Fibroblast of peridontal ligament (primary cell): ENCODE data around the gene FBXL20.
"Not testable (repeated sequence)": the region's sequence is repeated elsewhere in the genome, so short reads cannot be mapped to it uniquely, and the experiment has no call there.

ENCODE experiments used
- DNase-seq: peaks from one replicate; pipeline ENCODE4 v3.0.0-alpha.2; 2010; ENCODE audit errors: extremely low read depth

Gene FBXL20

GRCh38 chr17:39250076-39250475 lies 151.3 kb downstream of the FBXL20 start:
- not testable (repeated sequence) for DNase-seq

DNA sequence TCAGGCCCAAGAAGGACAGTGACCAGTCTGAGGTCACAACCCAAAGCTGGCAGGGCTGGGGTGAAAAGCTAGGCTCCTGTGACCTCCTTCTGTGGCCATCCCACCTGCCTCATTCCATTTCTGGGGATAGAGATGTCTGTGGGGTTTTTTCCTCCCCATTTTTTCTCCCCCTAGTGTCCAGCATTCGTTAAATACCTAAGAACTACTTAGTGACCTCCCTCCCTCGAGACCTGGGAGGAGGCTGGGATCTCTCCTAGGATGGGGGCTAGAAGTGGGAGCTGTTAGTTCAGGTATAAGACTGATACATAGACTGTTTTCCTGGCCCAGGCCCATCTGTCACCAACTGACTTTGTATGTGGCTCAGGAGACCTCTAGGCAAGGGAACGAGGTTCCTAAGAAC lies 155.2 kb downstream of the FBXL20 start:
- no peak for DNase-seq

GRCh38 chr17:39244600-39245570 lies 156.5 kb downstream of the FBXL20 start:
- peak; percentile 83 for DNase-seq

- DNase-seq, result no peak
These were observed 157.3 kb downstream of the FBXL20 start for GRCh38 chr17:39244016-39244599.

DNA sequence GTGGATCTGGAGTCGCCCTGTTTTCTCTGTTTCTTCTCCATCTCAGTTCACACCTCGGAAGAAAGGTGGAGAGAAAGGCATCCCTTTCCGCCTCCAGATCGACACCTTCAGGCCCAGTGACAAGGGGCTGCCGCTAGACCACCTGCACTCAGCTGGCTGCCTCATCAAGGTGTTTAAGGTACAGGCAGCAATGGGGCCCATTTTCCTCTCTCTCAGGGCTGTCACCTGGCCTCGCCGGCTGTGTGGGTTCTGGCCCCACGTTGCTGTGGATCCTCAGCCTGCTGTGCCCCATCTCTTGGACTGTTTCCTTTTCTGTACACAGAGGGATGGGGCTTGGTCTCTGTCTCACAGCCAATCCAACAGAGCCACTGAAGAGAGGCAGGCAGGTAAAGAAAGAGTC lies 158.3 kb downstream of the FBXL20 start:
- no peak for DNase-seq

DNA sequence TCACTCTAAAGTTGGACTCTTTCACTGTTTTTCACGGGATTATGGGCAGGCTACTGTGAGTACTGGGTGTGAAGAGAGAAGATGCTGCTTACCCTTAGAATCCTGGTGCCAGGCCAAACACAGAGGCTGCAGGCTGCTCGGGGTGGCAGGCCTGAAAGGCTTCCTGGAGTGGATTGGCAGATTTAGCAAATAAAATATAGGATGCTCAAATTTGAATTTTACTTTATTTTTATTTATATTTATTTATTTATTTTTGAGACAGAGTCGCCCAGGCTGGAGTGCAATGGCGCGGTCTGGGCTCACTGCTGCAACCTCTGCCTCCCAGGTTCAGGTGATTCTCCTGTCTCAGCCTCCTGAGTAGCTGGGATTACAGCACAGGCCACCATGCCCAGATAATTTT lies 160.8 kb downstream of the FBXL20 start:
- no peak for DNase-seq

GRCh38 chr17:39239640-39240314 lies 161.6 kb downstream of the FBXL20 start:
- no peak for DNase-seq

GRCh38 chr17:39238311-39238972 lies 163.0 kb downstream of the FBXL20 start:
- DNase-seq, result peak; percentile 17

GRCh38 chr17:39237586-39237985 lies 163.8 kb downstream of the FBXL20 start:
- no peak for DNase-seq

- no peak for DNase-seq
These were observed 164.4 kb downstream of the FBXL20 start for GRCh38 chr17:39236981-39237441.

GRCh38 chr17:39236450-39236927 lies 164.9 kb downstream of the FBXL20 start:
- no peak for DNase-seq

DNA sequence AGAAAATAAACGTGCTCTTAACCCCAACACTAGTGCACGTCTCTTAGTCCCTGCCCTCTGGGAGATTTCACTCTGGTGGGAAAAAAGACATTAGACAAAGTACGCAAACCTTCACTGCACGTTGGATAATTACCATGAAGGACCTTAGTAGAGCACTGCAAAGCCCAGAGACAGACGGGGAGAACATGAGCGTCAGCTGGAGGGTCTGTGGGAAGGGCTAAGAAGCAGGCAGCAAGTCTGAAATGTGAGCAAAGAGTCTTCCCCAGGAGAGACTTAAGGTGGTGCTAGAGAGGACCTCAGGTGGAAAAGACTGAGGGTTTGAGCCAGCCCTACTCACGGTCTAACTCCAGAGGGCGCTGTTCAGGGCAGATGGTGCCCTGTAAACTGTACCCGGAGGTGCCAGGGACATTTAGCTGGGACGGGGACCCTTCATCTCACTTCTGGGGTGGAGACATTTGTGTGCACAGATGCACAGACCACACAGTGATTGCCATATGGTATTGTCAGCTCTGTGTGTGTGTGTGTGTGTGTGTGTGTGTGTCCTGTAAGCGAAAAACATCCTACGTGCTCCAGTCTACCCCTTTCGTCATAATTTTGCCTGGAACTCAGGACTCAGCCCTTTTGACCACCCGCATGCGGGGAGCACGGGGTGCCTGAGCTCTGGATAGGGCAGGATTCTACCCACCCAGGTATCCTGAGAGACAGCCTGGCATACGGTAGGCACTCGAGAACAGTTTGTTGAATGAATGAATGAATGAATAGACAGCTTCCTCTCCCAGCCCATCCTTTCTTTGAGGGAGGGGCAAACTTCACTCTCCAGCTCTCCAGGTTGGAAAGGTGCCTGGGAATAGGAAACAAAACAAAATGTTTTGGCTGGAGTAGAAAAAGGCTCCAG lies 165.6 kb downstream of the FBXL20 start:
- peak; percentile 32 for DNase-seq

DNA sequence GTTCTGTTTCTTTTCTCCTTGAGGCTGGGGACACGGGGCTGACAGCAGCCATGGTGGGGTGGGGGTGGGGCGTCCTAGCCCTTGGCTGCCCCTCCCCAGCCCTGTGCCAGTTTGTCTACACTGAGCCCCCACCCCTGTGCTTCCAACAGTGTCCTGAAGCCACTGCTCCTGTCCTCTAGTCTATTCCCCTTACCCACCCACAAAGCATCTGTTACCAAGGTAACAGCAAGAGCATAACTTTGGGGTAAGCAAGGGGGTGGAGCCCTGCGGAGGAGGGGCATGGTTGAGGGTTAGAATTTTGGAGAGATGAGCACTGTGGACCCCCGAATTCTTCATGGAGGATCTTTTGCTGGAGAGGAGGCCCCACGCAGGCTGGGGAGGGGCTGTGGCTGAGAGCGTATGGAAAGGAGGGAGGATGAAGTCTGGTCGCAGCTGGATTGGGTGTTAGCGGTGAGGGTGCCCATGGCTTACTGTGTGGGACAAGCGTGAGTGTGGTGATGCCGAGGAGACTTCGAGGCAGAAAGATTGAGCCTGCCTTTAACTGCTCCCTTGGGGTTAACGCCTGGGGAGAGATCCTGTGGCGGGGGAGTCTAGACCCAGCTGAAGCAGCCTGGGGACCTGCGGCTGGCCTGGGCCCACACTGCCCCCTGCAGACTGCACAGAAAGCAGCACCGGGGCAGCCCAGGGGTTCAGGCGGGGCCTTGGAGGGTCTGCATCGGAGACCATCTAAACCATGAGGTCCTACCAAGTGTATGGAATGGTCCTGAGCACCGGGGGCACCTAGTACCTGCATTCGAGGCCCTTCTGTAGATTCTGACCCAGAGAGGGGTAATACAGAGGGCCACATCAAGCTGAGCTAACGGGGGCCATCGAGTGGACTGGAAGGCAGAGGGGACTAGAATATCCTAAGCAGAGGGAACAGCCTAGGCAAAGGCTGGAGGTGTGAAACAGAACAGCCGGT lies 169.6 kb downstream of the FBXL20 start:
- peak; percentile 29 for DNase-seq

GRCh38 chr17:39231091-39231561 lies 170.3 kb downstream of the FBXL20 start:
- DNase-seq, result no peak

GRCh38 chr17:39230361-39230760 lies 171.1 kb downstream of the FBXL20 start:
- no peak for DNase-seq

GRCh38 chr17:39229274-39229913 lies 172.0 kb downstream of the FBXL20 start:
- peak; percentile 67 for DNase-seq

GRCh38 chr17:39227364-39227919 lies 174.0 kb downstream of the FBXL20 start:
- no peak for DNase-seq

DNA sequence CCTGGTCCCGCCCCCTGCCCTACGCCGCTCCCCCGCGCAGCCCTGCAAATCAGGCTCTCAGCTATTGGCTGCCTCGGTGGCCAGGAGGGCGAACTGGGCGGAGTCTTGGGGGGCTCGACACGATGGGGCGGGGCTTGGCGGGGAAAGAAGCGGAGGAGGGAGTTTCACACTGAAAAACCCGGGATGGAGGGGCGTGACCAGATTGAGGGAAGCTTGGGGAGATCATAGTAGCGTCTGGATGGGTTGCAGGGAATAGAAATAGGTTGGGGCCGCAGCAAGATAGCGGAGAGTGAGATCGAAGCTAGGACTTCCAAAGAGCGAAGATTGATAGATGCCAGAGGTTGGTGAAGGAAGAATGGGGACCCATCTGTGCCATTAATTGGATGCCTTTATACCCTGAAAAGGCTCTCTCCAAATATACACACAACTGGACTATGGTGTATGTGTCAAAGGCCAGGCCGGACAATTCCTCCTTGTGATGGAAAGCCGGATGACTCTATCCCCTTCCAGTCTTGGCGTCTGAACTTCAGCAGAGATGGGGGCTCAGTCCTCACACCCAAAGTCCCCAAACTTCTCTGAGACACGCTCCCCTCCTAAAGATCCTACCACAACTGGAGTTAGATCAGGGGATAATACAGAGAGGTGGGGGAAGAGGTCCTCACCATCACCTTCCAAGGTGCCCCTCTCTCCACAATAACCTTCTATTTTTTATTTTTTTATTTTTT lies 175.3 kb downstream of the FBXL20 start:
- peak; percentile 26 for DNase-seq
